Neural cell (in vitro differentiated cells): Measurements from ENCODE around the gene REV1. TPM values are rescaled to one million over a fixed set of nuclear protein-coding genes. Genes with fewer than 3 reads are reported as not detected.

Experiments
- H2AFZ ChIP-seq: fragments of 200-600, 300-800 bp; sonication (generic), shearing (Covaris generic); 2 replicates; pipeline ENCODE4 v1.6.0; 2014; ENCODE audit warnings: low read depth, mild to moderate bottlenecking, antibody characterized with exemption, low read length, moderate library complexity
- H3F3A ChIP-seq: fragments of 200-600 bp; shearing (Covaris generic); 2 replicates; pipeline ENCODE4 v1.6.1; 2016; ENCODE audit warnings: mild to moderate bottlenecking, moderate library complexity, mixed read lengths, antibody characterized with exemption, low read length; ENCODE audit not compliant: insufficient read depth, poor library complexity, severe bottlenecking
- H3K27ac ChIP-seq: fragments of 200-600, 300-800 bp; sonication (generic), shearing (Covaris generic); 2 replicates; pipeline ENCODE4 v1.5.1; 2014; ENCODE audit warnings: mild to moderate bottlenecking, low read length, moderate library complexity
- H3K27me3 ChIP-seq: fragments of 300-800, 200-600 bp; sonication (generic), shearing (Covaris generic); 2 replicates; pipeline ENCODE4 v1.6.0; 2014; ENCODE audit warnings: mild to moderate bottlenecking, low read depth, low read length, moderate library complexity; ENCODE audit not compliant: insufficient read depth
- H3K36me3 ChIP-seq: fragments of 300-800, 200-600 bp; sonication (generic), shearing (Covaris generic); 2 replicates; pipeline ENCODE4 v1.5.1; 2014; ENCODE audit warnings: mild to moderate bottlenecking, antibody characterized with exemption, low read length, moderate library complexity; ENCODE audit not compliant: insufficient read depth
- H3K4me2 ChIP-seq: fragments of 300-800, 200-600 bp; sonication (generic), shearing (Covaris generic); 2 replicates; pipeline ENCODE4 v1.6.0; 2014; ENCODE audit warnings: mild to moderate bottlenecking, low read length
- H3K4me3 ChIP-seq: fragments of 300-800, 200-600 bp; sonication (generic), shearing (Covaris generic); 2 replicates; pipeline ENCODE4 v1.5.1; 2014; ENCODE audit warnings: mild to moderate bottlenecking, low read length, moderate library complexity
- H3K79me2 ChIP-seq: fragments of 200-600 bp; shearing (Covaris generic); replicated peaks from 2 replicates; pipeline ENCODE4 v1.6.0; 2014; ENCODE audit warnings: mild to moderate bottlenecking, low read length, moderate library complexity; ENCODE audit not compliant: insufficient read depth
- H3K9ac ChIP-seq: fragments of 300-800, 200-600 bp; sonication (generic), shearing (Covaris generic); 2 replicates; pipeline ENCODE4 v1.6.1; 2016; ENCODE audit warnings: mild to moderate bottlenecking, low read length, mixed read lengths
- H3K9me2 ChIP-seq: fragments of 200-600 bp; shearing (Covaris generic); 2 replicates; pipeline ENCODE4 v1.6.1; 2016; ENCODE audit warnings: mild to moderate bottlenecking, low read length, mixed read lengths; ENCODE audit not compliant: insufficient read depth
- H3K9me3 ChIP-seq: fragments of 200-600, 300-800 bp; sonication (generic), shearing (Covaris generic); 2 replicates; pipeline ENCODE4 v1.6.1; 2016; ENCODE audit warnings: mild to moderate bottlenecking, mixed run types, low read length, moderate library complexity, mixed read lengths
- H4K20me1 ChIP-seq: fragments of 200-600 bp; shearing (Covaris generic); 2 replicates; pipeline ENCODE4 v1.6.1; 2016; ENCODE audit warnings: mild to moderate bottlenecking, mixed run types; ENCODE audit not compliant: insufficient read depth
- EP300 ChIP-seq: fragments of 450-650 bp; conservative IDR thresholded peaks from 2 replicates; pipeline ENCODE4 v1.6.1; 2014; ENCODE audit warnings: antibody characterized with exemption, mild to moderate bottlenecking, moderate library complexity; ENCODE audit not compliant: poor library complexity, severe bottlenecking
- EZH2 ChIP-seq: fragments of 200-600, 300-800 bp; shearing (Covaris generic), sonication (generic); IDR thresholded peaks from 2 replicates; pipeline ENCODE4 v1.6.1; 2014; ENCODE audit warnings: antibody characterized with exemption, low read length, borderline replicate concordance, mild to moderate bottlenecking; ENCODE audit not compliant: insufficient read depth, poor library complexity, severe bottlenecking
- MXI1 ChIP-seq: fragments of 450-650 bp; conservative IDR thresholded peaks from 2 replicates; pipeline ENCODE4 v1.6.1; 2014; ENCODE audit warnings: antibody characterized with exemption, mild to moderate bottlenecking; ENCODE audit not compliant: poor library complexity, severe bottlenecking
- POLR2AphosphoS5 ChIP-seq: IDR thresholded peaks from 2 replicates; pipeline ENCODE4 v1.6.1; 2012
- RAD21 ChIP-seq: fragments of 450-650 bp; conservative IDR thresholded peaks from 2 replicates; pipeline ENCODE4 v1.6.1; 2014; ENCODE audit warnings: antibody characterized with exemption, mild to moderate bottlenecking, moderate library complexity
- SMC3 ChIP-seq: fragments of 450-650 bp; conservative IDR thresholded peaks from 2 replicates; pipeline ENCODE4 v1.6.1; 2014; ENCODE audit warnings: antibody characterized with exemption, mild to moderate bottlenecking, moderate library complexity; ENCODE audit not compliant: poor library complexity
- TAF1 ChIP-seq: IDR thresholded peaks from 2 replicates; pipeline ENCODE4 v1.6.1; 2012; ENCODE audit warnings: low read depth
- polyA plus RNA-seq: library from polyadenylated mRNA; depleted of rRNA; stranded (reverse); fragments of >200 nt; gene quantifications from 2 replicates; pipeline ENCODE4 v1.2.3, GENCODE V29; 2014
- TF ChIP-seq, protein P1 (sequence below): fragments of 450-650 bp; IDR thresholded peaks from 2 replicates; pipeline ENCODE4 v1.5.1; 2014; ENCODE audit warnings: antibody characterized with exemption, mild to moderate bottlenecking, moderate library complexity; ENCODE audit not compliant: poor library complexity, severe bottlenecking
- TF ChIP-seq, protein P2 (sequence below): IDR thresholded peaks from 2 replicates; pipeline ENCODE4 v1.6.1; 2012; ENCODE audit warnings: borderline replicate concordance

The REV1 gene
- polyA plus RNA-seq, 1 donor from 2014 or later = 84.1 TPM

DNA sequence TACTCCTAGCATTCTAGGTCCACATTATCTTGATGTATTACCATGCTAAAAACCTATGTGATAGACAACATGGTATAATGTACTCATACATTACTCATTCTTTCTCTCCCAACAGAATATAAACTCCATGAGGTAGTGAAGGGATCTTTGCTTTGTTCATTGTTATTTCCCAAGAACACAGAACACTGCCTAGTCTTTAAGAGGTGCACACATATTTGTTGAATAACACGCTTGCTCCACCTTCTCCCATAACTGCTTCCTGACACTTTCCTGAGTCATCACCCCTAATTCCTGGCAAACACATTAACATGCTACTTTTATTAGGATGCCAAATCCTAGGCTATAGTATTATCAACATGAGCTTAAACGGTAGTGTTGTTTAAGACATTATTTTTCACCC is 41.3 kb downstream of the REV1 start:
- TF ChIP-seq, protein P1, sequence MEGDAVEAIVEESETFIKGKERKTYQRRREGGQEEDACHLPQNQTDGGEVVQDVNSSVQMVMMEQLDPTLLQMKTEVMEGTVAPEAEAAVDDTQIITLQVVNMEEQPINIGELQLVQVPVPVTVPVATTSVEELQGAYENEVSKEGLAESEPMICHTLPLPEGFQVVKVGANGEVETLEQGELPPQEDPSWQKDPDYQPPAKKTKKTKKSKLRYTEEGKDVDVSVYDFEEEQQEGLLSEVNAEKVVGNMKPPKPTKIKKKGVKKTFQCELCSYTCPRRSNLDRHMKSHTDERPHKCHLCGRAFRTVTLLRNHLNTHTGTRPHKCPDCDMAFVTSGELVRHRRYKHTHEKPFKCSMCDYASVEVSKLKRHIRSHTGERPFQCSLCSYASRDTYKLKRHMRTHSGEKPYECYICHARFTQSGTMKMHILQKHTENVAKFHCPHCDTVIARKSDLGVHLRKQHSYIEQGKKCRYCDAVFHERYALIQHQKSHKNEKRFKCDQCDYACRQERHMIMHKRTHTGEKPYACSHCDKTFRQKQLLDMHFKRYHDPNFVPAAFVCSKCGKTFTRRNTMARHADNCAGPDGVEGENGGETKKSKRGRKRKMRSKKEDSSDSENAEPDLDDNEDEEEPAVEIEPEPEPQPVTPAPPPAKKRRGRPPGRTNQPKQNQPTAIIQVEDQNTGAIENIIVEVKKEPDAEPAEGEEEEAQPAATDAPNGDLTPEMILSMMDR = no peak
- no peak for TF ChIP-seq EP300
- TF ChIP-seq SMC3 = no peak
- TF ChIP-seq POLR2AphosphoS5 = no peak
- TF ChIP-seq TAF1 = no peak
- TF ChIP-seq EZH2 = no peak
- no peak for TF ChIP-seq RAD21
- TF ChIP-seq MXI1 = no peak
- TF ChIP-seq, protein P2, sequence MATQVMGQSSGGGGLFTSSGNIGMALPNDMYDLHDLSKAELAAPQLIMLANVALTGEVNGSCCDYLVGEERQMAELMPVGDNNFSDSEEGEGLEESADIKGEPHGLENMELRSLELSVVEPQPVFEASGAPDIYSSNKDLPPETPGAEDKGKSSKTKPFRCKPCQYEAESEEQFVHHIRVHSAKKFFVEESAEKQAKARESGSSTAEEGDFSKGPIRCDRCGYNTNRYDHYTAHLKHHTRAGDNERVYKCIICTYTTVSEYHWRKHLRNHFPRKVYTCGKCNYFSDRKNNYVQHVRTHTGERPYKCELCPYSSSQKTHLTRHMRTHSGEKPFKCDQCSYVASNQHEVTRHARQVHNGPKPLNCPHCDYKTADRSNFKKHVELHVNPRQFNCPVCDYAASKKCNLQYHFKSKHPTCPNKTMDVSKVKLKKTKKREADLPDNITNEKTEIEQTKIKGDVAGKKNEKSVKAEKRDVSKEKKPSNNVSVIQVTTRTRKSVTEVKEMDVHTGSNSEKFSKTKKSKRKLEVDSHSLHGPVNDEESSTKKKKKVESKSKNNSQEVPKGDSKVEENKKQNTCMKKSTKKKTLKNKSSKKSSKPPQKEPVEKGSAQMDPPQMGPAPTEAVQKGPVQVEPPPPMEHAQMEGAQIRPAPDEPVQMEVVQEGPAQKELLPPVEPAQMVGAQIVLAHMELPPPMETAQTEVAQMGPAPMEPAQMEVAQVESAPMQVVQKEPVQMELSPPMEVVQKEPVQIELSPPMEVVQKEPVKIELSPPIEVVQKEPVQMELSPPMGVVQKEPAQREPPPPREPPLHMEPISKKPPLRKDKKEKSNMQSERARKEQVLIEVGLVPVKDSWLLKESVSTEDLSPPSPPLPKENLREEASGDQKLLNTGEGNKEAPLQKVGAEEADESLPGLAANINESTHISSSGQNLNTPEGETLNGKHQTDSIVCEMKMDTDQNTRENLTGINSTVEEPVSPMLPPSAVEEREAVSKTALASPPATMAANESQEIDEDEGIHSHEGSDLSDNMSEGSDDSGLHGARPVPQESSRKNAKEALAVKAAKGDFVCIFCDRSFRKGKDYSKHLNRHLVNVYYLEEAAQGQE = no peak
- peaks cover 10% of the 10 kb centered on the region for H3K79me2 ChIP-seq
- H3K9me3 ChIP-seq = no peaks in the 10 kb centered on the region
- no peaks in the 10 kb centered on the region for H3K9me2 ChIP-seq
- no peaks in the 10 kb centered on the region for H3K27me3 ChIP-seq
- no peak overlapping the region for H3K4me3 ChIP-seq
- H3F3A ChIP-seq = no peaks in the 10 kb centered on the region
- H3K36me3 ChIP-seq = peaks cover 9% of the 10 kb centered on the region
- no peaks in the 10 kb centered on the region for H4K20me1 ChIP-seq
- H3K27ac ChIP-seq = no peak overlapping the region
- H2AFZ ChIP-seq = no peak overlapping the region
- H3K4me2 ChIP-seq = no peak overlapping the region
- no peak overlapping the region for H3K9ac ChIP-seq

DNA sequence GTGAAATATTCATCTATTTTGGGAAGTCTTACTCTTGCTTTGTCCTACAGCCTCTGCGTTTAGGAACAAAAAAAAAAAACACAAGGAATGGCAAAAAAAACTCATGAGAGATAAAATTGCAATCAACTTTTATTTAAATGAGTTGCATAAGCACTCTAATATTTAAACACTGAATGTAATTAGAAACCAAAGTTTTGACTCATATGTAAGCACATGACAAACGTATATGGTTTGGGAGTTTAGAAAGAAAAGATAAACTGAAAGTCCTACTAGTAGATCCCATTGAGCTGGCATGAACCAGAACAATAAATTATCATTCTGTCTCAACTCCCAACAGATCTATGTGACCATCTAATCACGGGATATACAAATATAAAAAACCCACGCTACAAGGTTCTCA is 44.8 kb downstream of the REV1 start:
- H3K9ac ChIP-seq = no peak overlapping the region
- peaks cover 5% of the 10 kb centered on the region for H3K79me2 ChIP-seq
- no peak overlapping the region for H3K4me3 ChIP-seq
- H2AFZ ChIP-seq = no peak overlapping the region
- H3K9me2 ChIP-seq = no peaks in the 10 kb centered on the region
- H3K27me3 ChIP-seq = no peaks in the 10 kb centered on the region
- H3K36me3 ChIP-seq = peaks cover 5% of the 10 kb centered on the region
- no peak overlapping the region for H3K27ac ChIP-seq
- TF ChIP-seq MXI1 = no peak
- TF ChIP-seq, protein P2 = no peak
- TF ChIP-seq SMC3 = no peak
- no peak for TF ChIP-seq EP300
- TF ChIP-seq, protein P1 = no peak
- no peak for TF ChIP-seq TAF1
- no peak for TF ChIP-seq EZH2
- TF ChIP-seq POLR2AphosphoS5 = no peak
- TF ChIP-seq RAD21 = no peak
- H3K9me3 ChIP-seq = no peaks in the 10 kb centered on the region
- H3F3A ChIP-seq = no peaks in the 10 kb centered on the region
- no peak overlapping the region for H3K4me2 ChIP-seq
- no peaks in the 10 kb centered on the region for H4K20me1 ChIP-seq
